ENCODE data around the gene SLC9A9.

SLC9A9 gene

GRCh38 chr3:143514874-143515273, 333.4 kb downstream of the SLC9A9 start:
- no peak overlapping the region for H3K4me3 ChIP-seq (ENCODE audit: low read depth, low read length)
- no peak for DNase-seq
- no peak overlapping the region for H3K27ac ChIP-seq
- no peak for TF ChIP-seq CTCF (IDR thresholded peaks at IDR 0.05; ENCODE audit: low read depth, low read length)
- peaks cover 3% of the 10 kb centered on the region for H3K27me3 ChIP-seq (ENCODE audit: insufficient read depth, low read depth, severe bottlenecking)
- H3K36me3 ChIP-seq: no peaks in the 10 kb centered on the region
- no peaks in the 10 kb centered on the region for H3K9me3 ChIP-seq (ENCODE audit: severe bottlenecking)

DNA sequence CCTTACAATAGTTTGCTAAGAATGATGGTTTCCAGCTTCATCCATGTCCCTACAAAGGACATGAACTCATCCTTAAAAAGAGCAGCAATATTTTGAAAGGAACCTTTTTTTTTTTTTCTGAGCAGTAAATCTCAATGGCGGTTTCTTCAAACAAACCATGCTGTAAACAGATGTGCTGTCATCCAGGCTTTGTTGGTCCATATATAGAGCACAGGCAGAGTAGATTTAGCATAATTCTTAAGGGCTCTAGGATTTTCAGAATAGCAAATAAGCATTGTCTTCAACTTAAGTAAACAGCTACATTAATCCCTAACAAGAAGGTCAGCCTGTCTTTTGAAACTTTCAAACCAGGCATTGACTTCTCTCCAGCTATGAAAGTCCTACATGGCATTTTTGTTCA, 334.2 kb downstream of the SLC9A9 start:
- peaks cover 3% of the 10 kb centered on the region for H3K27me3 ChIP-seq (ENCODE audit: insufficient read depth, low read depth, severe bottlenecking)
- DNase-seq: no peak
- no peak overlapping the region for H3K27ac ChIP-seq
- no peaks in the 10 kb centered on the region for H3K9me3 ChIP-seq (ENCODE audit: severe bottlenecking)
- no peak overlapping the region for H3K4me3 ChIP-seq (ENCODE audit: low read depth, low read length)
- no peaks in the 10 kb centered on the region for H3K36me3 ChIP-seq
- TF ChIP-seq CTCF (IDR thresholded peaks at IDR 0.05; ENCODE audit: low read depth, low read length): no peak

DNA sequence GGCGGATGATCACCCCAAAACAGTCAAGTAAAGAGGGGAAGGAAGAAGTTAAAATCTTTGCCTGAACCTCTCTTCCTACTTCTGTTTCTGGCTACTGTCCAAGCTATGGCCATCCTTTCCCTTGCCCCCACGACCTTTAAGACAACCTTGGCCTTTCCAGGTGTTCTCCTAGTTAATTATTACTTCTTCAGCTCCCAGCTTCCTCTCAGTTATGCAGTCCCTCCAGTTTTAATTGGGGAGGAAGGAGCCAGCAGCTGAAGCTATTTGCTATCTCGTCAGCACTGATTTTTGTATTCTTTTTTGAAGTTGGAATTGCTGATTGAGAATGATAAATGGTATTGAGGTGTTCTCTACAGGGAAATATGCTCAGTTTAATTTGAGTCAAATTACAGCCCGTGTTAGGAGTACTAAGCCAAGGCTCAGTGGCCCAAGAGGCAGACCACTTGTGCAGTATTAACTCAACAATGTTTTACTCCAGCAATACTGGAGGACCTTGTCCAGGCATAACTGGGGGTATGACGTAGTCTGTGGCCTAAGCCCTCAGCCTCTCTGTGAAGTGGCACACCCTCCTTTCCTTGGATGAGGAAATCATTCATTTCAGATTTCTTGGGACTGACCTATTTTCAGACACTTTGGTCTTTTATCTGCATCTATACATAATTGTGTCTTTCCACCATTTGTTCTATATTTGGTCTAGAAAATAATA, 336.9 kb downstream of the SLC9A9 start:
- no peak for DNase-seq
- no peak overlapping the region for H3K27ac ChIP-seq
- peaks cover 2% of the 10 kb centered on the region for H3K27me3 ChIP-seq (ENCODE audit: insufficient read depth, low read depth, severe bottlenecking)
- H3K9me3 ChIP-seq (ENCODE audit: severe bottlenecking): no peaks in the 10 kb centered on the region
- no peak overlapping the region for H3K4me3 ChIP-seq (ENCODE audit: low read depth, low read length)
- TF ChIP-seq CTCF (IDR thresholded peaks at IDR 0.05; ENCODE audit: low read depth, low read length): no peak
- no peaks in the 10 kb centered on the region for H3K36me3 ChIP-seq

GRCh38 chr3:143510601-143511000, 337.7 kb downstream of the SLC9A9 start:
- no peak for TF ChIP-seq CTCF (IDR thresholded peaks at IDR 0.05; ENCODE audit: low read depth, low read length)
- H3K9me3 ChIP-seq (ENCODE audit: severe bottlenecking): no peaks in the 10 kb centered on the region
- H3K36me3 ChIP-seq: no peaks in the 10 kb centered on the region
- no peak overlapping the region for H3K27ac ChIP-seq
- no peak for DNase-seq
- H3K27me3 ChIP-seq (ENCODE audit: insufficient read depth, low read depth, severe bottlenecking): peaks cover 2% of the 10 kb centered on the region
- no peak overlapping the region for H3K4me3 ChIP-seq (ENCODE audit: low read depth, low read length)

GRCh38 chr3:143507735-143508580, 340.3 kb downstream of the SLC9A9 start:
- Histone ChIP-seq H3K27ac (no peak overlapping the region), H3K4me3 (ENCODE audit: low read depth, low read length) (no peak overlapping the region), H3K36me3 (no peaks in the 10 kb centered on the region), H3K27me3 (ENCODE audit: insufficient read depth, low read depth, severe bottlenecking) (peaks cover 2% of the 10 kb centered on the region), H3K9me3 (ENCODE audit: severe bottlenecking) (no peaks in the 10 kb centered on the region)
- DNase-seq: no peak
- no peak for TF ChIP-seq CTCF (IDR thresholded peaks at IDR 0.05; ENCODE audit: low read depth, low read length)
